Ishikawa (cell line): ENCODE measurements around the gene POTEI.
"Not testable (repeated sequence)": the region's sequence is repeated elsewhere in the genome, so short reads cannot be mapped to it uniquely, and the experiment has no call there.

Experiments used
- CEBPB ChIP-seq: IDR thresholded peaks from 2 replicates; pipeline ENCODE4 v1.6.1; 2012
- CREB1 ChIP-seq: IDR thresholded peaks from 2 replicates; pipeline ENCODE4 v1.6.1; 2012; ENCODE audit warnings: low read depth
- EGR1 ChIP-seq: IDR thresholded peaks from 2 replicates; pipeline ENCODE4 v1.6.1; 2012
- EP300 ChIP-seq: IDR thresholded peaks from 2 replicates; pipeline ENCODE4 v1.6.1; 2012; ENCODE audit warnings: borderline replicate concordance
- FOXM1 ChIP-seq: IDR thresholded peaks from 2 replicates; pipeline ENCODE4 v1.6.1; 2012; ENCODE audit warnings: low read depth, borderline replicate concordance
- MAX ChIP-seq: IDR thresholded peaks from 2 replicates; pipeline ENCODE4 v1.6.1; 2012
- NFIC ChIP-seq: IDR thresholded peaks from 2 replicates; pipeline ENCODE4 v1.6.1; 2012
- RAD21 ChIP-seq: IDR thresholded peaks from 2 replicates; pipeline ENCODE4 v1.6.1; 2012; ENCODE audit warnings: low read depth
- REST ChIP-seq: IDR thresholded peaks from 2 replicates; pipeline ENCODE4 v1.6.1; 2012; ENCODE audit warnings: low read depth, mild to moderate bottlenecking
- TAF1 ChIP-seq: IDR thresholded peaks from 2 replicates; pipeline ENCODE4 v1.6.1; 2012; ENCODE audit warnings: low read depth, mild to moderate bottlenecking
- USF1 ChIP-seq: IDR thresholded peaks from 2 replicates; pipeline ENCODE4 v1.6.1; 2012
- YY1 ChIP-seq: IDR thresholded peaks from 2 replicates; pipeline ENCODE4 v1.6.1; 2012; ENCODE audit warnings: low read depth
- ZBTB7A ChIP-seq: IDR thresholded peaks from 2 replicates; pipeline ENCODE4 v1.6.1; 2012; ENCODE audit warnings: low read depth

GRCh38 chr2:130509228-130509627, at the start of gene POTEI:
- TF ChIP-seq NFIC, EP300, TAF1, REST, FOXM1, ZBTB7A, MAX, YY1, USF1, RAD21, CREB1, EGR1, CEBPB: not testable (repeated sequence)
